Glutamatergic neuron (in vitro differentiated cells): ENCODE measurements around the gene KCNMA1. TPM values are rescaled to one million over a fixed set of nuclear protein-coding genes. Genes with fewer than 3 reads are reported as not detected.

Experiments used
- DNase-seq: peaks from one replicate; pipeline ENCODE4 v3.0.0; 2022
- H3K27ac Mint-ChIP-seq: one replicate; pipeline ENCODE4 v1.8.0; 2020; ENCODE audit warnings: mild to moderate bottlenecking, mixed read lengths, inconsistent platforms; ENCODE audit not compliant: unreplicated experiment
- H3K27me3 Mint-ChIP-seq: one replicate; pipeline ENCODE4 v1.8.0; 2020; ENCODE audit warnings: mild to moderate bottlenecking, moderate library complexity, mixed read lengths, inconsistent platforms; ENCODE audit not compliant: unreplicated experiment
- H3K36me3 Mint-ChIP-seq: one replicate; pipeline ENCODE4 v1.8.0; 2020; ENCODE audit warnings: mild to moderate bottlenecking, mixed read lengths, inconsistent platforms; ENCODE audit not compliant: unreplicated experiment
- H3K4me1 Mint-ChIP-seq: one replicate; pipeline ENCODE4 v1.8.0; 2020; ENCODE audit warnings: mild to moderate bottlenecking, low read depth, mixed read lengths, inconsistent platforms; ENCODE audit not compliant: unreplicated experiment
- H3K4me3 Mint-ChIP-seq: one replicate; pipeline ENCODE4 v1.8.0; 2020; ENCODE audit warnings: mild to moderate bottlenecking, mixed read lengths, inconsistent platforms; ENCODE audit not compliant: unreplicated experiment
- H3K9me3 Mint-ChIP-seq: one replicate; pipeline ENCODE4 v1.8.0; 2020; ENCODE audit warnings: mild to moderate bottlenecking, moderate library complexity, mixed read lengths, inconsistent platforms; ENCODE audit not compliant: unreplicated experiment
- total RNA-seq: library from RNA; stranded (reverse); fragmentation: NEBNext Ultra II Directional; extraction: Animal tissue kit (Norgen Biotek cat#: 25700); gene quantifications from one replicate; pipeline ENCODE4 v1.2.1, GENCODE V29; 2021; ENCODE audit not compliant: unreplicated experiment
- TF ChIP-seq, protein P1 (sequence below): fragments of 200-600 bp; sonication (generic); IDR thresholded peaks from one replicate; pipeline ENCODE4 v1.5.0; 2021; ENCODE audit not compliant: partially characterized antibody, unreplicated experiment

The KCNMA1 gene
- total RNA-seq, 1 donor from 2014 or later: 3.2 TPM

DNA sequence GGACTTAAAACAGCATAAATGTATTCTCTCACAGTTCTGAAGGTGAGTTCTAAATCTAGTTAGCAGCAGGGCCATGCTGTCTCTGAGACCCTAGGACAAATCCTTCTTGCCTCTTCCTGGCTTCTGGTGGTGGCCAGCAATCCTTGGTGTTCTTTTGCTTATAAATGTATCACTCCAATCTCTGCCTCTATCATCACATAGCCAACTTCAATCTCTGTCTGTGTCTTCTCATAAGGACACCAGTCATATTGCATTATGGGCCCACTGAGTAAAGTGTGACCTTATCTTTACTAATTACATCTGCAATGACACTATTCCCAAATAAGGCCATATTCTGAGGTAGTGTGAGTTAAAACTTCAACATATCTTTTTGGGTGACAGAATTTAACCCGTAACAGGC is 778.9 kb downstream of the KCNMA1 start:
- H3K4me1 Mint-ChIP-seq: no peaks in the 10 kb centered on the region
- TF ChIP-seq, protein P1, sequence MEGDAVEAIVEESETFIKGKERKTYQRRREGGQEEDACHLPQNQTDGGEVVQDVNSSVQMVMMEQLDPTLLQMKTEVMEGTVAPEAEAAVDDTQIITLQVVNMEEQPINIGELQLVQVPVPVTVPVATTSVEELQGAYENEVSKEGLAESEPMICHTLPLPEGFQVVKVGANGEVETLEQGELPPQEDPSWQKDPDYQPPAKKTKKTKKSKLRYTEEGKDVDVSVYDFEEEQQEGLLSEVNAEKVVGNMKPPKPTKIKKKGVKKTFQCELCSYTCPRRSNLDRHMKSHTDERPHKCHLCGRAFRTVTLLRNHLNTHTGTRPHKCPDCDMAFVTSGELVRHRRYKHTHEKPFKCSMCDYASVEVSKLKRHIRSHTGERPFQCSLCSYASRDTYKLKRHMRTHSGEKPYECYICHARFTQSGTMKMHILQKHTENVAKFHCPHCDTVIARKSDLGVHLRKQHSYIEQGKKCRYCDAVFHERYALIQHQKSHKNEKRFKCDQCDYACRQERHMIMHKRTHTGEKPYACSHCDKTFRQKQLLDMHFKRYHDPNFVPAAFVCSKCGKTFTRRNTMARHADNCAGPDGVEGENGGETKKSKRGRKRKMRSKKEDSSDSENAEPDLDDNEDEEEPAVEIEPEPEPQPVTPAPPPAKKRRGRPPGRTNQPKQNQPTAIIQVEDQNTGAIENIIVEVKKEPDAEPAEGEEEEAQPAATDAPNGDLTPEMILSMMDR: no peak
- peaks cover 2% of the 10 kb centered on the region for H3K27me3 Mint-ChIP-seq
- H3K4me3 Mint-ChIP-seq: no peak overlapping the region
- no peak for DNase-seq
- H3K36me3 Mint-ChIP-seq: no peaks in the 10 kb centered on the region
- no peaks in the 10 kb centered on the region for H3K9me3 Mint-ChIP-seq
- no peak overlapping the region for H3K27ac Mint-ChIP-seq

DNA sequence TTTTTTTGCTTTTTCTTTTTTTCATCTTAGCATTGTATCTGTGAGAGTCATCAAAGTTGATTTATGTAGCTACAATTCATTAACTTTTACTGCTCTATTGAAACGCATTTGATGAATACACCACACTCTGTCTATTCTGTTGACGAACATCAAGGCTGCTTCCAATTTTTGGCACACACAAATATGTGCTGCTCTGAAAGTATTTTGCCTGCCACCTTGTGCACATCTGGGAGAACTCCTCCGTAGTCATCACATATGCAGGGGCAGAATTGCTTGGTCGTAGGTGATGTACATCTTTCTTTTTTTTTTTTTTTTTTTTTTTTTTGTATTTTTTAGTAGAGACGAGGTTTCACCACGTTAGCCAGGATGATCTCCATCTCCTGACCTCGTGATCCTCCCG is 796.8 kb downstream of the KCNMA1 start:
- TF ChIP-seq, protein P1: no peak
- H3K4me1 Mint-ChIP-seq: no peaks in the 10 kb centered on the region
- H3K9me3 Mint-ChIP-seq: peaks cover 2% of the 10 kb centered on the region
- no peak for DNase-seq
- H3K27me3 Mint-ChIP-seq: no peaks in the 10 kb centered on the region
- no peaks in the 10 kb centered on the region for H3K36me3 Mint-ChIP-seq
- no peak overlapping the region for H3K4me3 Mint-ChIP-seq
- H3K27ac Mint-ChIP-seq: no peak overlapping the region

DNA sequence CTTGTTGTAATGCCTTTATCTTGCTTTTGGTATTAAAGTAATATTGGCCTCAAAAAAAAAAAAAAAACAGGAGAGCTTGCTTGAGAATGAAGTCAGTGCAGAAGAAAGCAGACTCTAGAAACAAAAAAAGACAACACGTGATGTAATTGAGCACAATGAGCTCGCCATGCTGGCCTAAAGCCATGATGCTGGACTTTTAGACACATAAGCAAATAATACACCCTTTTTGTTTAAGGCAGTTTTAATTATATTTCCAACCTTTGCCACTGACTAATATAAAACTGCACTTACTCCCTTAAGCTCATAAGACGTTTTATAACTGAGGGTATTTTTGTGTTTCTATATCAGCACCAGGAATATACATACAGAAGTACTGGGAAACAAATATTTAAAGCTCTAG is 798.3 kb downstream of the KCNMA1 start:
- H3K27ac Mint-ChIP-seq: no peak overlapping the region
- H3K4me1 Mint-ChIP-seq: no peaks in the 10 kb centered on the region
- no peaks in the 10 kb centered on the region for H3K9me3 Mint-ChIP-seq
- H3K4me3 Mint-ChIP-seq: no peak overlapping the region
- TF ChIP-seq, protein P1: no peak
- no peaks in the 10 kb centered on the region for H3K27me3 Mint-ChIP-seq
- DNase-seq: no peak
- H3K36me3 Mint-ChIP-seq: no peaks in the 10 kb centered on the region

DNA sequence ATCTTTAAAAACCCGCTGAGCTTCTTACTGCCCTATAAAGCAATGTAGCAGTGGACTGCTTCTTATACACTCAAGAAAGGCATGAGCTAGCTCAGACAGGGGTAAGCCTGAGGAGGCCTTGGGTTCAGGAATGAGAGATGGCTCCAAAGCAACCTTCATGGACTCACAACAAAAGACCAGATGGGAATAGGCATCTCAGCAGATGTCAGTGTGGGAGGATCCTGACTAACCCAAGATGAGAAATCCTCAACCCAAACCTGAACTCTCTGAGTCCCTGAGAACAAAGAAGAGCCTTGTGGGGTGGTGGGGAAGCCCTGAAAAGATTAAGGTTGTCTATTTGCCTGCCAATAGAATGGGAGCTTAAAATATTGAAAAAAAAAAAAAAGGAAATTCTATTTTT is 807.4 kb downstream of the KCNMA1 start:
- no peak for DNase-seq
- H3K27ac Mint-ChIP-seq: no peak overlapping the region
- H3K27me3 Mint-ChIP-seq: no peaks in the 10 kb centered on the region

DNA sequence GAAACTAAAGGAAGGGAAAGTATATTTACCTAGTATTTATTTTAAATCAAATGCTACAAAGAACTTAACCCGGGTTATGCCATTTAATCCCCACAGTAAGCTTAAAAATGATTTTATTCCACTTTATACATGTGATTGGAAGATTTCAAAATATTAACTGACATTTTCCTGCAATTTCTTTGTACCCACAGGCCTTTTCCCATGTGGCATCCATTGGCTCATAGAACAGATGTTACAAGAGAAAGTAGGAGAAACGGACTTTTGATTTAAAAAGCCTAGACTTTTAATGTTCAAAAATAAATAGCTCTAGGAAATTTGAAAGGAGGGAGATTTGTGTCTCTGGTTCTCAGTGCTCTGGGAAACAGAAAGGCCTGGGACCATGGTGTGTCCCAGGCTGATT is 807.9 kb downstream of the KCNMA1 start:
- TF ChIP-seq, protein P1: no peak
- Mint-ChIP-seq H3K4me3 (no peak overlapping the region), H3K4me1 (no peaks in the 10 kb centered on the region), H3K27me3 (no peaks in the 10 kb centered on the region), H3K36me3 (no peaks in the 10 kb centered on the region), H3K27ac (no peak overlapping the region), H3K9me3 (no peaks in the 10 kb centered on the region)
- DNase-seq: no peak

More for the DNA sequence above, 807.4 kb downstream of the KCNMA1 start:
- Mint-ChIP-seq H3K36me3 (no peaks in the 10 kb centered on the region), H3K4me1 (no peaks in the 10 kb centered on the region), H3K4me3 (no peak overlapping the region), H3K9me3 (no peaks in the 10 kb centered on the region)
- TF ChIP-seq, protein P1: no peak
